ENCODE results near the gene TTLL13. TPM values are rescaled to one million over a fixed set of nuclear protein-coding genes. Genes with fewer than 3 reads are reported as not detected.
"Not testable (repeated sequence)": the region's sequence is repeated elsewhere in the genome, so short reads cannot be mapped to it uniquely, and the experiment has no call there.

TTLL13 gene
- total and polyA plus RNA-seq, 7 experiments from 2014 or later: 0.40 to 1.8 (median 0.63) TPM; not detected in 3

DNA sequence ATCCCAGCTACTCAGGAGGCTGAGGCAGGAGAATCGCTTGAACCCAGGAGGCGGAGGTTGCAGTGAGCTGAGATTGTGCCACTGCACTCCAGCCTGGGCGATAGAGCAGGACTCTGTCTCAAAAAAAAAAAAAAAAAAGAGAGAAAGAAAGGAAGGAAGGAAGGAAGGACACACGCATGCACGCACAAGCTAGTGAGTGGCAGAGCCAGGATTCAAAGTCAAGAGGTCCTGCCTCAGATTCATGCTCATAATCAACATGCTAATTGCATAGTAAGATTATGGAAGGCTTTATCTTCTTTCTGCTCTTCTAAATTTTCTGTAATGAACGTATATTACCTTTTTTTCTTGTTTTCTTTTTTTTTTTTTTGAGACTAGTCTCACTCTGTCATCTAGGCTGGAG, 11.4 kb downstream of the TTLL13 start:
- ChIA-PET POLR2A (interaction anchor here (0.6 to 1.1 kb wide), 4 partner anchors 14 to 29 kb away, joined by 3 to 6 read pairs (median 4); partner anchors contain the start of genes CIB1 and GDPGP1), CTCF (interaction anchor here (0.6 to 0.7 kb wide), 2 partner anchors 43 to 109 kb away, joined by 3 read pairs; no protein-coding TSS in a partner anchor)
- DNase-seq; H3K27me3 Mint-ChIP-seq; H3K36me3 Mint-ChIP-seq; H3K9me3 ChIP-seq (ENCODE audit: control insufficient read depth in 2 of 3, low read length in 3 of 3); H3K4me1 ChIP-seq (ENCODE audit: control insufficient read depth in 2 of 2, insufficient read depth in 2 of 2, low read length in 2 of 2); ATAC-seq; H3K4me3 ChIP-seq (ENCODE audit: low read length); H3K27ac ChIP-seq (ENCODE audit: low read depth, low read length); H3K27ac Mint-ChIP-seq; H3K9me3 Mint-ChIP-seq; H3K36me3 ChIP-seq (ENCODE audit: control insufficient read depth in 2 of 3, insufficient read depth in 3 of 3, low read length in 3 of 3); H3K27me3 ChIP-seq (ENCODE audit: control insufficient read depth in 2 of 2, insufficient read depth in 2 of 2, low read length in 2 of 2); H3K4me3 Mint-ChIP-seq: not testable (repeated sequence)
- intact Hi-C loops (cut with micrococcal nuclease): loop anchor here in 1 of 2 donors (10.0 kb wide), 1 partner anchor 366 kb away; the partner anchor contains the start of gene AP3S2
- peaks cover 7 to 20% (median 10%) of the 10 kb centered on the region in 7 donors for H3K4me1 Mint-ChIP-seq

DNA sequence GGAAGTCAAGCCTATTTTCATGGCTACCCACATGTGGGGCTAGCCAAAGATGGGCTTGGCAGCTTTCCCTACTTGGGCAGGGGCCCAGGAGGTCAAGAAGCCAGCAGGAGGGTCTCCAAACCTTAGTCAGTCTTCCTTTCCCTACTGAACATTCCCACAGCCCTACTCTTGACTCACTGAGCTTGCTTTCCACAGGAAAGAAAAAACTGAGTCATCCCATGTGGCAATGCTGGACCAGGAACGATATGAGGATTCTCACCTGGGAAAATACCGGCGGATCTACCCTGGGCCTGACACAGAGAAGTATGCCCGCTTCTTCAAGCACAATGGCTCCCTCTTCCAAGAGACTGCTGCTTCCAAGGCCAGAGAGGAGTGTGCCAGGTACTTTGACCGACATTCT, 12.5 kb downstream of the TTLL13 start:
- DNase-seq (no peak), ATAC-seq (no peak)
- Mint-ChIP-seq H3K36me3 (peaks cover 0 to 6% (median 0%) of the 10 kb centered on the region in 5 donors), H3K27me3 (peaks cover 0 to 5% (median 0%) of the 10 kb centered on the region in 5 donors), H3K27ac (peak overlapping the region in 2 of 9 donors; percentile 48 to 69), H3K9me3 (no peaks in the 10 kb centered on the region), H3K4me3 (no peak overlapping the region), H3K4me1 (peaks cover 5 to 24% (median 18%) of the 10 kb centered on the region in 7 donors)
- no peak overlapping the region for H3K27ac ChIP-seq (ENCODE audit: low read depth, low read length)
- no peak overlapping the region for H3K4me3 ChIP-seq (ENCODE audit: low read length)
- ChIA-PET POLR2A (interaction anchor here (1.0 to 2.2 kb wide), 6 partner anchors 27 to 61 kb away, joined by 3 to 9 read pairs (median 4); partner anchors contain the start of genes GDPGP1 and SEMA4B), CTCF (no interaction called here)
- no peaks in the 10 kb centered on the region for H3K9me3 ChIP-seq (ENCODE audit: control insufficient read depth in 2 of 3, low read length in 3 of 3)
- H3K36me3 ChIP-seq (ENCODE audit: control insufficient read depth in 2 of 3, insufficient read depth in 3 of 3, low read length in 3 of 3): no peaks in the 10 kb centered on the region
- intact Hi-C loops (cut with micrococcal nuclease): loop anchor here in 1 of 2 donors (10.0 kb wide), 1 partner anchor 367 kb away; the partner anchor contains the start of gene AP3S2
- peaks cover 11% of the 10 kb centered on the region in 2 donors for H3K4me1 ChIP-seq (ENCODE audit: control insufficient read depth in 2 of 2, insufficient read depth in 2 of 2, low read length in 2 of 2)
- H3K27me3 ChIP-seq (ENCODE audit: control insufficient read depth in 2 of 2, insufficient read depth in 2 of 2, low read length in 2 of 2): no peaks in the 10 kb centered on the region

DNA sequence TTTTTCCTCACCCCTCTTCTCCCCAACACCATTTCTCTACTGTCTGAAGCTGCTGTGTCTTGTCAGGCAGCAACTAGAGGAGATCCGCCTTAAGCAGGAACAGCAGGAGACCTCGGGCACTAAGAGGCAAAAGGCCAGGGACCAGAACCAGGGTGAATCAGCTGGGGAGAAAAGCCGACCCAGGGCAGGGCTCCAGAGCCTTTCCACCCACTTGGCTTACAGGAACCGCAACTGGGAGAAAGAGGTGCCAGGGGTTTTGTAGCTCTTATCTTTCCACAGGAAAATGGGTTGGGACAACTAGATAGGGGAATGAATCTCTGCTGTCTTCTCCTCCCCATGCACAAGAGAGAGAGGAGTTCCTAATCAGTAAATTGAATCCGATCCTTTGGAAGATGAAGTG, 13.1 kb downstream of the TTLL13 start:
- no peaks in the 10 kb centered on the region for H3K36me3 ChIP-seq (ENCODE audit: control insufficient read depth in 2 of 3, insufficient read depth in 3 of 3, low read length in 3 of 3)
- POLR2A ChIA-PET: interaction anchor here (1.0 to 2.2 kb wide), 6 partner anchors 28 to 63 kb away, joined by 3 to 9 read pairs (median 4); partner anchors contain the start of genes GDPGP1 and SEMA4B
- peaks cover 0 to 6% (median 1%) of the 10 kb centered on the region in 5 donors for H3K36me3 Mint-ChIP-seq

DNA sequence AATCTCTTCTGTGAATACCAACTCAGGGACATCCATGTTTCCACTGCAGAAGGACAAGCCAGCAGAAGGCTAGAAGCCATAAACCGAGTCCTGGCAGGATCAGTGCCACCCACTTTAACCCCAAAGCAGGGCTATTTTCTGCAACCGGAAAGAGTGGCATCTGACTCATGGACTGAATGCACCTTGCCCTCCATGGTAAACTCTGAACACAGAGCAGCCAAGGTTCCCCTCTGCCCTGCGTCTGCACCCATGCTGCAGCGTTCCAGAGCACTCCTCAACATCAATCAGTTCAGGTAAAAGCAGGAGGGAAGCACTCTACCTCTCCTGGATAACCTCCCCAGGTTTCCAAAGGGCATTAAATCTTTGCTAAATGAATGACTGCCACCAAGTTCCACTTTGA, 15.3 kb downstream of the TTLL13 start:
- no peaks in the 10 kb centered on the region for H3K9me3 ChIP-seq (ENCODE audit: control insufficient read depth in 2 of 3, low read length in 3 of 3)
- peak overlapping the region; percentile 84 for H3K4me3 ChIP-seq (ENCODE audit: low read length)
- CTCF ChIA-PET: no interaction called here
- intact Hi-C loops (cut with micrococcal nuclease): loop anchor here (1.0 to 10.0 kb wide), 10 partner anchors 15 to 670 kb away; partner anchors contain the start of genes GDPGP1 (in 2 of the 2), TTLL13 (in 2 of the 2), AP3S2 (in 1 of the 2) and BLM (in 1 of the 2)
- ATAC-seq (no peak), DNase-seq (peak in 1 of 9 donors; percentile 11)
- Mint-ChIP-seq H3K27me3 (no peaks in the 10 kb centered on the region), H3K4me3 (peak overlapping the region; percentile 95 to 99 (median 97)), H3K27ac (peak overlapping the region; percentile 98 to 100 (median 99)), H3K9me3 (no peaks in the 10 kb centered on the region), H3K36me3 (peaks cover 6 to 15% (median 15%) of the 10 kb centered on the region in 5 donors), H3K4me1 (peaks cover 14 to 52% (median 40%) of the 10 kb centered on the region in 7 donors)
- H3K27me3 ChIP-seq (ENCODE audit: control insufficient read depth in 2 of 2, insufficient read depth in 2 of 2, low read length in 2 of 2): no peaks in the 10 kb centered on the region
- peaks cover 0 to 4% (median 0%) of the 10 kb centered on the region in 3 experiments for H3K36me3 ChIP-seq (ENCODE audit: control insufficient read depth in 2 of 3, insufficient read depth in 3 of 3, low read length in 3 of 3)
- H3K4me1 ChIP-seq (ENCODE audit: control insufficient read depth in 2 of 2, insufficient read depth in 2 of 2, low read length in 2 of 2): peaks cover 28 to 32% of the 10 kb centered on the region in 2 donors
- POLR2A ChIA-PET: no interaction called here
- peak overlapping the region; percentile 96 for H3K27ac ChIP-seq (ENCODE audit: low read depth, low read length)

More for the DNA sequence above, 13.1 kb downstream of the TTLL13 start:
- ATAC-seq: no peak
- Histone ChIP-seq H3K27me3 (ENCODE audit: control insufficient read depth in 2 of 2, insufficient read depth in 2 of 2, low read length in 2 of 2) (no peaks in the 10 kb centered on the region), H3K27ac (ENCODE audit: low read depth, low read length) (no peak overlapping the region), H3K4me3 (ENCODE audit: low read length) (no peak overlapping the region), H3K4me1 (ENCODE audit: control insufficient read depth in 2 of 2, insufficient read depth in 2 of 2, low read length in 2 of 2) (peaks cover 17% of the 10 kb centered on the region in 2 donors), H3K9me3 (ENCODE audit: control insufficient read depth in 2 of 3, low read length in 3 of 3) (no peaks in the 10 kb centered on the region)
- Mint-ChIP-seq H3K4me1 (peaks cover 0 to 30% (median 24%) of the 10 kb centered on the region in 7 donors), H3K9me3 (no peaks in the 10 kb centered on the region), H3K27me3 (no peaks in the 10 kb centered on the region), H3K27ac (peak overlapping the region in 6 of 9 donors; percentile 1 to 69 (median 50)), H3K4me3 (peak overlapping the region in 2 of 10 donors; percentile 37 to 45)
- DNase-seq: no peak
- intact Hi-C loops (cut with micrococcal nuclease): loop anchor here in 1 of 2 donors (10.0 kb wide), 1 partner anchor 368 kb away; the partner anchor contains the start of gene AP3S2
- CTCF ChIA-PET: no interaction called here

DNA sequence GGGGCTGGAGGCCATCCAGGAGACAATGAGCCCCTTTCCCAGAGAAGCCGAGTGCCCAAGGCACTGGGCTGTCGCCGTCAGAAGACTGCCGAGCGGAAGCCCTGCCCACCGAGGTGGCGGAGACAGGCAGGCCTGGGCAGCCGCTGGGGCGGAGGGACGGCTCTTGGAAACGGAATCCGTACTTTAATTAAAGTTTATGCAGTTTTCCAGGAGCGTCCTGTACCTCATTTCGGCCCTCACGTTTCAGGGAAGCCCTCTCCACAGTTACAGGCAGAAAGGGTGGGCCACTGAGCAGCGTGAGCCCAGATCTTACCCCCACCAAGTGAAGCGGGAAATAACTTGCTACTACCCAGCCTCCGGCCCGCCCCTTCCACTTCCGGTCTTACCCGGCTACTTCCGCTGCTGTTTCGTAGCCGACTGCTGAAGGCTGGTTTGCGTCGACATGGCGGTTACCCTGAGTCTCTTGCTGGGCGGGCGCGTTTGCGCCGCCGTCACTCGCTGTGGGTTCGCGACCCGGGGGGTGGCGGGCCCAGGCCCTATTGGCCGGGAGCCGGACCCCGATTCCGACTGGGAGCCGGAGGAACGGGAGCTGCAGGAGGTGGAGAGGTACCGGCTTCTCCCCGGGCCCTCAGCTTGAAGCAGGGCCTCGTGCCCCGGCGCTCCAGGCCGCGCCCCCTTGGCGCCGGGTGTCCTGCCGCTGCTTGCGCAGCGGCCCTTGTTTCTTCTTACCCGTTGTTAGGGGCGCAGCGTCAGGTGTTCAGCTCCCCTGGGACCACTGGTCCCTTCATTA, 16.1 kb downstream of the TTLL13 start, which contains the start of gene NGRN:
Gene NGRN, plus strand, starts transcription at position 402 of the 790 bp plus-strand sequence. Its CDS starts 41 bp downstream, at position 443.
- peaks cover 22 to 60% (median 48%) of the 10 kb centered on the region in 7 donors for H3K4me1 Mint-ChIP-seq
- POLR2A ChIA-PET: interaction anchor here (0.7 to 4.0 kb wide), 7 partner anchors 11 to 163 kb away, joined by 3 to 61 read pairs (median 5); partner anchors contain the start of genes CIB1, GDPGP1, IDH2 and SEMA4B

DNA sequence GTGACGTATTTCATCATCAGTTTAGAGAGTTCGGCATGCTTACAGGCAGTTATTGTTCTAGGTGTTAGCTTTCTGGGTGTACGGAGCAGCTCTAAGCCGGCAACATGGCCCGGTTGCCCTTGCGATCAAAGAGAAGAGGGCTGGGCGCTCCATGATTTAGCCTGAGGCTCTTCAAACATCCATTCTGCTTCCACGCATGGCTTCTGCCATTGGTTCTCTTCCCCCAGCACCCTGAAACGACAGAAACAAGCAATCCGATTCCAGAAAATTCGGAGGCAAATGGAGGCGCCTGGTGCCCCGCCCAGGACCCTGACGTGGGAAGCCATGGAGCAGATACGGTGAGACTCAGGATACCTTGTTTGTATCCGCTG, 16.7 kb downstream of the TTLL13 start:
- H3K27me3 ChIP-seq (ENCODE audit: control insufficient read depth in 2 of 2, insufficient read depth in 2 of 2, low read length in 2 of 2): no peaks in the 10 kb centered on the region
- peaks cover 27 to 65% (median 53%) of the 10 kb centered on the region in 7 donors for H3K4me1 Mint-ChIP-seq
- H3K27ac ChIP-seq (ENCODE audit: low read depth, low read length): peak overlapping the region; percentile 96
- H3K4me3 ChIP-seq (ENCODE audit: low read length): peak overlapping the region; percentile 84
- H3K4me3 Mint-ChIP-seq: peak overlapping the region; percentile 95 to 99 (median 97)
- no peaks in the 10 kb centered on the region for H3K9me3 ChIP-seq (ENCODE audit: control insufficient read depth in 2 of 3, low read length in 3 of 3)
- H3K27me3 Mint-ChIP-seq: no peaks in the 10 kb centered on the region
- ChIA-PET CTCF (no interaction called here), POLR2A (interaction anchor here (0.7 to 4.0 kb wide), 8 partner anchors 10 to 163 kb away, joined by 3 to 61 read pairs (median 5); partner anchors contain the start of genes CIB1, GDPGP1, IDH2 and SEMA4B)
- intact Hi-C loops (cut with micrococcal nuclease): loop anchor here in 1 of 2 donors (1.0 to 10.0 kb wide), 2 partner anchors 10 to 371 kb away; partner anchors contain the start of gene AP3S2
- ATAC-seq: peak; percentile 48
- DNase-seq: peak in 3 of 9 donors; percentile 24 to 64 (median 58)
- peaks cover 0 to 18% (median under 1%) of the 10 kb centered on the region in 3 experiments for H3K36me3 ChIP-seq (ENCODE audit: control insufficient read depth in 2 of 3, insufficient read depth in 3 of 3, low read length in 3 of 3)
- H3K4me1 ChIP-seq (ENCODE audit: control insufficient read depth in 2 of 2, insufficient read depth in 2 of 2, low read length in 2 of 2): peaks cover 38 to 40% of the 10 kb centered on the region in 2 donors
- peaks cover 6 to 25% (median 20%) of the 10 kb centered on the region in 5 donors for H3K36me3 Mint-ChIP-seq
- no peaks in the 10 kb centered on the region for H3K9me3 Mint-ChIP-seq
- peak overlapping the region; percentile 98 to 100 (median 99) for H3K27ac Mint-ChIP-seq

More for the DNA sequence above, 16.1 kb downstream of the TTLL13 start, which contains the start of gene NGRN:
- Mint-ChIP-seq H3K9me3 (no peaks in the 10 kb centered on the region), H3K36me3 (peaks cover 6 to 23% (median 19%) of the 10 kb centered on the region in 5 donors), H3K4me3 (peak within 1 kb of the TSS; percentile 95 to 99 (median 97)), H3K27ac (peak within 1 kb of the TSS; percentile 98 to 100 (median 99)), H3K27me3 (no peaks in the 10 kb centered on the region)
- Histone ChIP-seq H3K4me1 (ENCODE audit: control insufficient read depth in 2 of 2, insufficient read depth in 2 of 2, low read length in 2 of 2) (peaks cover 36 to 40% of the 10 kb centered on the region in 2 donors), H3K27ac (ENCODE audit: low read depth, low read length) (peak within 1 kb of the TSS; percentile 96), H3K36me3 (ENCODE audit: control insufficient read depth in 2 of 3, insufficient read depth in 3 of 3, low read length in 3 of 3) (peaks cover 0 to 12% (median 0%) of the 10 kb centered on the region in 3 experiments), H3K9me3 (ENCODE audit: control insufficient read depth in 2 of 3, low read length in 3 of 3) (no peaks in the 10 kb centered on the region), H3K4me3 (ENCODE audit: low read length) (peak within 1 kb of the TSS; percentile 84), H3K27me3 (ENCODE audit: control insufficient read depth in 2 of 2, insufficient read depth in 2 of 2, low read length in 2 of 2) (no peaks in the 10 kb centered on the region)
- CTCF ChIA-PET: no interaction called here
- DNase-seq (peak; percentile 81 to 96 (median 93)), ATAC-seq (peak; percentile 94)
- intact Hi-C loops (cut with micrococcal nuclease): loop anchor here (1.0 to 10.0 kb wide), 11 partner anchors 11 to 669 kb away; partner anchors contain the start of genes GDPGP1 (in 2 of the 2), TTLL13 (in 2 of the 2), AP3S2 (in 1 of the 2) and BLM (in 1 of the 2)
